Glutamatergic neuron (in vitro differentiated cells): Measurements from ENCODE around the gene PCDHGB4. TPM values are rescaled to one million over a fixed set of nuclear protein-coding genes. Genes with fewer than 3 reads are reported as not detected.
A peak's percentile ranks its signal among the peaks of the same experiment; 100 is the strongest.

Source experiments
- DNase-seq: peaks from one replicate; pipeline ENCODE4 v3.0.0; 2022
- H3K27ac Mint-ChIP-seq: one replicate; pipeline ENCODE4 v1.8.0; 2020; ENCODE audit warnings: mild to moderate bottlenecking, mixed read lengths, inconsistent platforms; ENCODE audit not compliant: unreplicated experiment
- H3K27me3 Mint-ChIP-seq: one replicate; pipeline ENCODE4 v1.8.0; 2020; ENCODE audit warnings: mild to moderate bottlenecking, moderate library complexity, mixed read lengths, inconsistent platforms; ENCODE audit not compliant: unreplicated experiment
- H3K36me3 Mint-ChIP-seq: one replicate; pipeline ENCODE4 v1.8.0; 2020; ENCODE audit warnings: mild to moderate bottlenecking, mixed read lengths, inconsistent platforms; ENCODE audit not compliant: unreplicated experiment
- H3K4me1 Mint-ChIP-seq: one replicate; pipeline ENCODE4 v1.8.0; 2020; ENCODE audit warnings: mild to moderate bottlenecking, low read depth, mixed read lengths, inconsistent platforms; ENCODE audit not compliant: unreplicated experiment
- H3K4me3 Mint-ChIP-seq: one replicate; pipeline ENCODE4 v1.8.0; 2020; ENCODE audit warnings: mild to moderate bottlenecking, mixed read lengths, inconsistent platforms; ENCODE audit not compliant: unreplicated experiment
- H3K9me3 Mint-ChIP-seq: one replicate; pipeline ENCODE4 v1.8.0; 2020; ENCODE audit warnings: mild to moderate bottlenecking, moderate library complexity, mixed read lengths, inconsistent platforms; ENCODE audit not compliant: unreplicated experiment
- CTCF ChIP-seq: fragments of 200-600 bp; sonication (generic); IDR thresholded peaks from one replicate; pipeline ENCODE4 v1.5.0; 2021; ENCODE audit not compliant: partially characterized antibody, unreplicated experiment
- total RNA-seq: library from RNA; stranded (reverse); fragmentation: NEBNext Ultra II Directional; extraction: Animal tissue kit (Norgen Biotek cat#: 25700); gene quantifications from one replicate; pipeline ENCODE4 v1.2.1, GENCODE V29; 2021; ENCODE audit not compliant: unreplicated experiment

The PCDHGB4 gene
- total RNA-seq, 1 donor from 2014 or later = 40.8 TPM

GRCh38 chr5:141382469-141383294 lies 4.8 kb upstream of the PCDHGB4 start, which contains the start of gene PCDHGA7:
PCDHGA7 (plus strand) TSS chr5:141382742; CDS start chr5:141382900, 158 bp downstream.
- DNase-seq = no peak
- peaks cover 55% of the 10 kb centered on the region for H3K36me3 Mint-ChIP-seq
- H3K4me1 Mint-ChIP-seq = no peaks in the 10 kb centered on the region
- no peaks in the 10 kb centered on the region for H3K27me3 Mint-ChIP-seq
- TF ChIP-seq CTCF = no peak
- peak within 1 kb of the TSS; percentile 38 for H3K4me3 Mint-ChIP-seq
- no peak within 1 kb of the TSS for H3K27ac Mint-ChIP-seq
- peaks cover 20% of the 10 kb centered on the region for H3K9me3 Mint-ChIP-seq

GRCh38 chr5:141383345-141383744 lies 4.2 kb upstream of the PCDHGB4 start:
- no peak for DNase-seq
- H3K27me3 Mint-ChIP-seq = no peaks in the 10 kb centered on the region
- no peak for TF ChIP-seq CTCF
- no peak overlapping the region for H3K27ac Mint-ChIP-seq
- H3K36me3 Mint-ChIP-seq = peaks cover 58% of the 10 kb centered on the region
- peaks cover 22% of the 10 kb centered on the region for H3K9me3 Mint-ChIP-seq
- H3K4me1 Mint-ChIP-seq = no peaks in the 10 kb centered on the region
- no peak overlapping the region for H3K4me3 Mint-ChIP-seq

GRCh38 chr5:141384471-141385267 lies 2.8 kb upstream of the PCDHGB4 start:
- peaks cover 31% of the 10 kb centered on the region for H3K9me3 Mint-ChIP-seq

GRCh38 chr5:141388661-141389060 lies 1.2 kb downstream of the PCDHGB4 start:
- no peak for TF ChIP-seq CTCF
- no peak for DNase-seq
- Mint-ChIP-seq H3K4me3 (peak overlapping the region; percentile 63), H3K27ac (no peak overlapping the region), H3K4me1 (peaks cover 3% of the 10 kb centered on the region), H3K9me3 (peaks cover 43% of the 10 kb centered on the region), H3K27me3 (peaks cover 8% of the 10 kb centered on the region), H3K36me3 (peaks cover 75% of the 10 kb centered on the region)

More at GRCh38 chr5:141384471-141385267, 2.8 kb upstream of the PCDHGB4 start:
- no peak for TF ChIP-seq CTCF
- peaks cover 2% of the 10 kb centered on the region for H3K27me3 Mint-ChIP-seq
- H3K4me3 Mint-ChIP-seq = no peak overlapping the region
- no peak overlapping the region for H3K27ac Mint-ChIP-seq
- no peak for DNase-seq
- peaks cover 65% of the 10 kb centered on the region for H3K36me3 Mint-ChIP-seq
- H3K4me1 Mint-ChIP-seq = peaks cover 1% of the 10 kb centered on the region
